Hepatocyte (in vitro differentiated cells): Measurements from ENCODE around the gene KIAA1671.

Experiments
- CTCF ChIP-seq: fragments of 200-600 bp; sonication (generic); IDR thresholded peaks from 2 replicates; pipeline ENCODE4 v1.5.1; 2016; ENCODE audit warnings: antibody characterized with exemption, mild to moderate bottlenecking; ENCODE audit not compliant: poor library complexity
- EZH2 ChIP-seq: fragments of 200-600 bp; sonication (generic); IDR thresholded peaks from 2 replicates; pipeline ENCODE4 v1.6.1; 2016; ENCODE audit warnings: antibody characterized with exemption, mild to moderate bottlenecking, borderline replicate concordance
- EZH2phosphoT487 ChIP-seq: fragments of 200-600 bp; sonication (generic); IDR thresholded peaks from one replicate; pipeline ENCODE4 v1.6.1; 2018; ENCODE audit warnings: antibody characterized with exemption, mild to moderate bottlenecking, low read depth, moderate library complexity; ENCODE audit not compliant: unreplicated experiment, severe bottlenecking

GRCh38 chr22:25064894-25065560 lies 112.5 kb downstream of the KIAA1671 start:
- no peak for TF ChIP-seq CTCF
- TF ChIP-seq EZH2, result no peak
- no peak for TF ChIP-seq EZH2phosphoT487
